ENCODE measurements around the gene RGS5.

GRCh38 chr1:163148911-163149310 is 53.8 kb downstream of the RGS5 start:
- TF ChIP-seq EZH2 (optimal IDR thresholded peaks at IDR 0.05; ENCODE audit: low read depth, low read length) (no peak), CTCF (IDR thresholded peaks at IDR 0.05; ENCODE audit: low read length) (no peak)
